HL-60 (cell line): ENCODE measurements around the gene GPC5.

Experiments used
- CTCF ChIP-seq: IDR thresholded peaks from one replicate; pipeline ENCODE4 v1.5.1; 2011; ENCODE audit warnings: low read length, control low read depth, inconsistent platforms; ENCODE audit not compliant: insufficient read depth
- GABPA ChIP-seq: IDR thresholded peaks from 2 replicates; pipeline ENCODE4 v1.6.1; 2012; ENCODE audit warnings: low read depth
- POLR2AphosphoS5 ChIP-seq: IDR thresholded peaks from 2 replicates; pipeline ENCODE4 v1.6.1; 2012; ENCODE audit warnings: low read depth
- SPI1 ChIP-seq: IDR thresholded peaks from 2 replicates; pipeline ENCODE4 v1.6.1; 2012; ENCODE audit warnings: low read depth, mild to moderate bottlenecking, borderline replicate concordance
- TF ChIP-seq, protein P1 (sequence below): IDR thresholded peaks from 2 replicates; pipeline ENCODE4 v1.6.1; 2012; ENCODE audit warnings: low read depth; ENCODE audit not compliant: insufficient replicate concordance

- no peak for TF ChIP-seq GABPA
- TF ChIP-seq POLR2AphosphoS5: no peak
- TF ChIP-seq, protein P1, sequence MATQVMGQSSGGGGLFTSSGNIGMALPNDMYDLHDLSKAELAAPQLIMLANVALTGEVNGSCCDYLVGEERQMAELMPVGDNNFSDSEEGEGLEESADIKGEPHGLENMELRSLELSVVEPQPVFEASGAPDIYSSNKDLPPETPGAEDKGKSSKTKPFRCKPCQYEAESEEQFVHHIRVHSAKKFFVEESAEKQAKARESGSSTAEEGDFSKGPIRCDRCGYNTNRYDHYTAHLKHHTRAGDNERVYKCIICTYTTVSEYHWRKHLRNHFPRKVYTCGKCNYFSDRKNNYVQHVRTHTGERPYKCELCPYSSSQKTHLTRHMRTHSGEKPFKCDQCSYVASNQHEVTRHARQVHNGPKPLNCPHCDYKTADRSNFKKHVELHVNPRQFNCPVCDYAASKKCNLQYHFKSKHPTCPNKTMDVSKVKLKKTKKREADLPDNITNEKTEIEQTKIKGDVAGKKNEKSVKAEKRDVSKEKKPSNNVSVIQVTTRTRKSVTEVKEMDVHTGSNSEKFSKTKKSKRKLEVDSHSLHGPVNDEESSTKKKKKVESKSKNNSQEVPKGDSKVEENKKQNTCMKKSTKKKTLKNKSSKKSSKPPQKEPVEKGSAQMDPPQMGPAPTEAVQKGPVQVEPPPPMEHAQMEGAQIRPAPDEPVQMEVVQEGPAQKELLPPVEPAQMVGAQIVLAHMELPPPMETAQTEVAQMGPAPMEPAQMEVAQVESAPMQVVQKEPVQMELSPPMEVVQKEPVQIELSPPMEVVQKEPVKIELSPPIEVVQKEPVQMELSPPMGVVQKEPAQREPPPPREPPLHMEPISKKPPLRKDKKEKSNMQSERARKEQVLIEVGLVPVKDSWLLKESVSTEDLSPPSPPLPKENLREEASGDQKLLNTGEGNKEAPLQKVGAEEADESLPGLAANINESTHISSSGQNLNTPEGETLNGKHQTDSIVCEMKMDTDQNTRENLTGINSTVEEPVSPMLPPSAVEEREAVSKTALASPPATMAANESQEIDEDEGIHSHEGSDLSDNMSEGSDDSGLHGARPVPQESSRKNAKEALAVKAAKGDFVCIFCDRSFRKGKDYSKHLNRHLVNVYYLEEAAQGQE: no peak
- TF ChIP-seq CTCF: no peak
- TF ChIP-seq SPI1: no peak
These were observed 922.8 kb downstream of the GPC5 start for GRCh38 chr13:92321174-92321573.
